Astrocyte of the cerebellum (primary cell): ENCODE results near the gene DPH5.
A peak's percentile ranks its signal among the peaks of the same experiment; 100 is the strongest.
"Not testable (repeated sequence)": the region's sequence is repeated elsewhere in the genome, so short reads cannot be mapped to it uniquely, and the experiment has no call there.

Experiments
- DNase-seq: peaks from one replicate; pipeline ENCODE4 v3.0.0-alpha.2; 2011; ENCODE audit warnings: low read depth
- H3K4me3 ChIP-seq: 2 replicates; pipeline ENCODE4 v1.5.1; 2011; ENCODE audit warnings: mild to moderate bottlenecking, low read depth, low read length, moderate library complexity
- CTCF ChIP-seq: IDR thresholded peaks from 2 replicates; pipeline ENCODE4 v1.5.1; 2012; ENCODE audit warnings: low read length, low read depth, moderate library complexity, mild to moderate bottlenecking; ENCODE audit errors: missing control alignments
- in situ Hi-C: cut with HindIII; loops from 2 replicates; pipeline ENCODE4 v1.10.0; 2017; ENCODE audit warnings: low sequenced_read_pairs

The DPH5 gene

GRCh38 chr1:100959502-100960060 lies 66.0 kb downstream of the DPH5 start:
- DNase-seq, result no peak
- no peak for TF ChIP-seq CTCF
- H3K4me3 ChIP-seq, result no peak overlapping the region
- in situ Hi-C loops, result no loop called here

GRCh38 chr1:100955322-100955721 lies 70.3 kb downstream of the DPH5 start:
- TF ChIP-seq CTCF, result no peak
- in situ Hi-C loops, result no loop called here

DNA sequence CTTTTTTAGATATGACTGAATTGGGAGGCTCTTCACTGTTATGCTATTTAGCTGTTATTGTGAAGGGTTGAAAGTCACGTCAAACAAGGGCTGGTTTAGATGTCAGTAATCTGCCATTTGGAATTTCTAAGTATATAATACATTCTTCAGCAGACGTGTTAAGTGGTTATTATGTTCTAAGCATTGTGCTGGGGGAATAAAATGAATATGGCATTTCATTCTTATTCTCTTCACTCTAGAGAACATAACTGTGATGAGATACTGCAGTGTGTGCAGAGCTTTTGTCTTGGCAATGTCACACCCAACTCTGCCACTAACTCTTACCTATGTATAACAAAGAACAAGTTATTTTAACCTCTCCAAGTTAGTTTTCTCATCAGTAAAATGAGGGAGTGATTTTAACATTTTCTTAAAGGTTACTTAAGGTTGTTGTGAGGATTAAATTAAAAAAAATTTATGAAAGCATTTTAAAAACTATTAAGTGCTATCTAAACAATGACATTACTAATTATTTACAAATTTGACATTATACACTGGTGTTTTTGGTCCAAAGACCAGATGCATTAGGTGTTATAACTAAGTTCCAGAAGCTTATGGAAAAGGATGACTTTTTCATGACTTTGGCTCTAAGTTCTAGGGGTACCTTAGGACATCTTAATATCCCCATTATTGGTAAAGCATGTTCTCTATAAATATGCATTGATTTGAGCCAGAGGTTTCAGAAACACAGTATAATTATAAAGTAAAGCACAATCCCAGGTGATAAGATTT lies 71.4 kb downstream of the DPH5 start:
- no peak for TF ChIP-seq CTCF
- H3K4me3 ChIP-seq, result no peak overlapping the region
- no peak for DNase-seq
- in situ Hi-C loops, result no loop called here

More at GRCh38 chr1:100955322-100955721, 70.3 kb downstream of the DPH5 start:
- peak; percentile 89 for DNase-seq
- H3K4me3 ChIP-seq, result no peak overlapping the region

DNA sequence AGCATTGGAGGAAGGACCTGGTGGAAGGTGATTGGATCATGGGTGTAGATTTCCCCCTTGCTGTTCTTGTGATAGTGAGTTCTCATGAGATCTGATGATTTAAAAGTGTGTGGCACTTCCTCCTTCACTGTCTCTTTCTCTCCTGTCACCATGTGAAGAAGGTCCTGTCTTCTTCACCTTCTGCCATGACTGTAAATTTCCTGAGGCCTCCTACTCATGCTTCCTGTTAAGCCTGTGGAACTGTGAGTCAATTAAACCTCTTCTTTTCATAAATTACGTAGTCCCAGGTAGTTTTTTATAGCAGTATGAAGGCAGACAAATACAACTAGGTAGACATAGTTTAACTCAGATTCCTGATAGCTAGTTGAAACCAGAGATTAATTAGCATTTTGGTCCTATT lies 72.6 kb downstream of the DPH5 start:
- DNase-seq, in situ Hi-C loops, H3K4me3 ChIP-seq: not testable (repeated sequence)

DNA sequence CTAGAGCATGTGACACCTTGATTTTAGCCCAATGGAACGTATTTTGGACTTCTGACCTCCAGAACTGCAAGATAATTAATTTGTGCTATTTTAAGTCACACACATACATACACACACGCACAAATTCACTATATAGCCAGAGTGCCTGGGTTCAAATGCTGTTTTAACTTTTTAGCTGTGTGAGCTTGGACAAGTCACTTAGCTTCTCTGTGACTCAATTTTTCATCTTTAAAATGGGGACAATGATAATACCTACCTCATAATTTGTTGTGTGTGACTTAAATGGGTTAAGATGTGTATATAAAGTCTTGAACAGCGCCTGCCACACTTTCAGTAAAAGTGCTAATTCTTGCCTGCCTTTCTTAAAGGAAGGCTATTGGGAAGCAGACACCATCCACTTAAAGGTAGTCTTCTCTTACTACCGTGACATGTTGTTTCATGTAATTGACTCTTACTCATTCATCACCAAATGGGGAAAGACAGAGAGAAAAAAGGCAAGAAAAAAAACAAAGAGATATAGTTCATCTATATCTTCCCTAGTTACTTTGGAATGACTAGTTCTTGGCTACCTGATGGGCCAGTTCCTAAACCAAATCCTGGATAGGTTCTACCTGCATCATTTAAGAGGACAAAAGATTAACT lies 73.4 kb downstream of the DPH5 start:
- in situ Hi-C loops, result no loop called here
- no peak for TF ChIP-seq CTCF
- DNase-seq, result no peak
- no peak overlapping the region for H3K4me3 ChIP-seq

GRCh38 chr1:100950781-100951180 lies 74.8 kb downstream of the DPH5 start:
- in situ Hi-C loops, result no loop called here
- H3K4me3 ChIP-seq, result no peak overlapping the region
- TF ChIP-seq CTCF, result no peak
- peak; percentile 28 for DNase-seq

- TF ChIP-seq CTCF, result no peak
- no peak for DNase-seq
- H3K4me3 ChIP-seq, result no peak overlapping the region
- in situ Hi-C loops, result no loop called here
These were observed 75.2 kb downstream of the DPH5 start for GRCh38 chr1:100950337-100950736.

DNA sequence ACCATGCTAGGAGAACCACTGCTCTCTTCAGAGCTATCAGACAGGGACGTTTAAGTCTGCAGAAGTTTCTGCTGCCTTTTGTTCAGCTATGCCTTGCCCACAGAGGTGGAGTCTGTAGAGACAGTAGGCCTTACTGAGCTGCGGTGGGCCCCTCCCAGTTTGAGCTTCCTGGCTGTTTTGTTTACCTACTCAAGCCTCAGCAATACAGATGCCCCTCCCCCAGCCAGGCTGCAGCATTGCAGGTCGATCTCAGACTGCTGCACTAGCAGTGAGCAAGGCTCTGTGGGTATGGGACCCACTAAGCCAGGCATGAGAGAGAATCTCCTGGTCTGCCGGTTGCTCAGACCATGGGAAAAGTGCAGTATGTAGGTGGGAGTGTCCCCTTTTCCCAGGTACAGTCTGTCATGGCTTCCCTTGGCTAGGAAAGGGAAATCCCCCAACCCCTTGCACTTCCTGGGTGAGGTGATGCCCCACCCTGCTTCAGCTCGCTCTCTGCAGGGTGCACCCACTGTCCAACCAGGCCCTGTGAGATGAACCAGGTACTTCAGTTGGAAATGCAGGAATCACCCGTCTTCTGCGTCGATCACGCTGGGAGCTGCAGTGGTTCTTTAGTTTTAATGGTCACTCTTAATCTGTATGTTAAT lies 75.9 kb downstream of the DPH5 start:
- DNase-seq, in situ Hi-C loops, H3K4me3 ChIP-seq: not testable (repeated sequence)

DNA sequence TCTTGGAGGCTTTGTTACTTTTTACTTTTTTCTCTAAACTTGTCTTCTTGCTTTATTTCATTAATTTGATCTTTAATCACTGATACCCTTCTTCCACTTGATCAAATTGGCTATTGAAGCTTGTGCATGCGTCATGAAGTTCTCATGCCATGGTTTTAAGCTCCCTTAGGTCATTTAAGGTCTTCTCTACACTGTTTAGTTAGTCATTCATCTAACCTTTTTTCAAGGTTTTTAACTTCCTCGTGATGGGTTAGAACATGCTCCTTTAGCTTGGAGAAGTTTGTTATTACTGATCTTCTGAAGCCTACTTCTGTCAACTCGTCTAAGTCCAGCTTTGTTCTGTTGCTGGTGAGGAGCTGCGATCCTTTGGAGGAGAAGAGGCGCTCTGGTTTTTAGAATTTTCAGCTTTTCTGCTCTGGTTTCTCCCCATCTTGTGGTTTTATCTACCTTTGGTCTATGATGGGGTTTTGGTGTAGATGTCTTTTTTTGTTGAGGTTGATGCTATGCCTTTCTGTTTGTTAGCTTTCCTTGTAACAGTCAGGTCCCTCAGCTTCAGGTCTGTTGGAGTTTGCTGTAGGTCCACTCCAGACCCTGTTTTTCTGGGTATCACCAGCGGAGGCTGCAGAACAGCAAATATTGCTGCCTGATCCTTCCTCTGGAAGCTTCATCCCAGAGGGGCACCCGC lies 76.7 kb downstream of the DPH5 start:
- in situ Hi-C loops, H3K4me3 ChIP-seq, DNase-seq: not testable (repeated sequence)

DNA sequence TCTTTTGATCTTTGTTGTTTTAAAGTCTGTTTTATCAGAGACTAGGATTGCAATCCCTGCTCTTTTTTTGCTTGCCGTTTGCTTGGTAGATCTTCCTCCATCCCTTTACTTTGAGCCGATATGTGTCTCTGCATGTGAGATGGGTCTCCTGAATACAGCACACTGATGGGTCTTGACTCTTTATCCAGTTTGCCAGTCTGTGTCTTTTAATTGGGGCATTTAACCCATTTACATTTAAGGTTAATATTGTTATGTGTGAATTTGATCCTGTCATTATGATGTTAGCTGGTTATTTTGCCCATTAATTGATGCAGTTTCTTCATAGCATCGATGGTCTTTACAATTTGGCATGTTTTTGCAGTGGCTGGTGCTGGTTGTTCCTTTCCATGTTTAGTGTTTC lies 77.8 kb downstream of the DPH5 start:
- not testable (repeated sequence) for DNase-seq, H3K4me3 ChIP-seq

More for the DNA sequence above, 77.8 kb downstream of the DPH5 start:
- in situ Hi-C loops, result not testable (repeated sequence)
